SKM-1 (cell line): Measurements from ENCODE around the gene PDXDC1.
A peak's percentile ranks its signal among the peaks of the same experiment; 100 is the strongest.
"Not testable (repeated sequence)": the region's sequence is repeated elsewhere in the genome, so short reads cannot be mapped to it uniquely, and the experiment has no call there.

ENCODE experiments used
- DNase-seq: peaks from one replicate; lab custom pipeline; 2025; ENCODE audit not compliant: unreplicated experiment; lab: John Stamatoyannopoulos, UW

The PDXDC1 gene

DNA sequence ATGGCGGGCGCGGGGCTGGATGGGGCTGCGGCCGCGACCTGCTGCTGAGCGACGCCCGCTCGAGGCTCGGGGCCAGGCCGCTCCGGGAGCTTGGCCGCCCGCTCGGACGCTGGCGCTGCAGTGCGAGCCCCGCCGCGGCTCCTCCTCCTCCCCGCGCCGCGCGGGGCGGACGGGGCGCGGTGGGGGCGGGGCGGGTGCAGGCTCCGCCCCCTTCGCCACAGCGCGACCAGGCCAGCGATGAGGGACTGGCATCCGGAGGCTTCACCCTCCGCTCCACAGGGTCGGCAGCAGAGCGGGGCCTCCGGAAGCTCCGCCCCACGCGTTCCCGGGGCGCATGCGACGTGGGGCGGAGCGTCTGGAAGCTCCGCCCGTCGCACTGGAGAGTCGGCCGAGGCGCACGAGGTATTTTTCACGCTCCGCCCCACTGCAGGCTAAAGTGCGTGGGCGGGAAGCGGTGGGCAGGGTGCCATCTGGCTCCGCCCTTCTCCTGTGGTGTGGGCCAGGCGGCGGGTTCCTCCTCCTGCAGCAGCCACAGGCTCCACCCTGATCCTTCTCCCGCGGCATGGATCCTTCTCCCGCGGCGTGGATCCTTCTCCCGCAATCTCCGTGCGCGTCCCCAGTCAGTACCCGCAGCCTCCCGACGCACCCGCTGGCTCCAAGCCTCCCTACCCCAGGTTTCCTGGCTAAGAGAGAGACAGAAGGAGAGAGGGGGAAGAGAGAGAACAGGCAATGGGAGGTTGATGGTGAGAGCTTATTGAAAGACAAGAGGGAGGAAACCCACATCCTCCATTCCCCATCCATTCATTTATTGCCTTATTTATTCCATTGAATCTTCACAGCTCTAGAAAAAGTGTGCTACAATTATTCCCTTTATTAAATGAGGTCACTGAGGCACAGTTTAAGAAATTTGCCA, 180.1 kb downstream of the PDXDC1 start:
- peak; percentile 61 for DNase-seq

DNA sequence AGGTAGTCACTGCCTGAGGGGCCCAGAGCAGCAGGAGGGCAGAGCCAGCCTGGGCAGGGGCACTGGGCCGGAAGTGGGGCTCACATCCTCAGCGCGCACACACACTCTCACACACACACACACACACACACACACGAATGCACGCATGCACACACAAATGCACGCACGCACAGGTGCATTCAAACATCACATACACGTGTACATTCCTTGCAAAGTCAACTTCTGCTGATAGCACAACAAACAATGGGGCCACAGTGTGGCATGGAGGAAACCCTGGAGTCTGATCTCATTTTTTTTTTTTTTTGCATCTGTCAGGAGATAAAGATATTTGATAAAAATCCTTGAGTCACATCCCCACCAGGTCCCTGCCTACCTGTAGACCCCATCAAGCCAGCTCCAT, 182.8 kb downstream of the PDXDC1 start:
- not testable (repeated sequence) for DNase-seq

DNA sequence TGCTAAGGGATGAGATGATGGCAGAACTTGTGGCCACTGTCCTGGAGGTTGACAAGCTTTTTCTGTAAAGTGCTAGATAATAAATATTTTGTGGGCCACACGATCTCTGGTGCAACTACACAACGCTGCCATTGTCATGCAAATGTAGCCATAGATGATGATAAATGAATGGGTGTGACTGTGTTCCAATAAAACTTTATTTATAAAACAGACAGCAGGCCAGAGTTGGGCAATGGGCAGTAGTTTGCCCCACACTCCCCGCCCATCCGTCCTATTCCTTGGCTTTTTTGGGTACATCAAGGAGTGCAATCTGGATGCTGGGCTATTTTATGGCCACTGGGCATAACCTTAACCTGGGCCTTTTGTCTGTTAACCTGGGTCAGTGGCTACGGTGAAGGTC, 184.8 kb downstream of the PDXDC1 start:
- not testable (repeated sequence) for DNase-seq

DNA sequence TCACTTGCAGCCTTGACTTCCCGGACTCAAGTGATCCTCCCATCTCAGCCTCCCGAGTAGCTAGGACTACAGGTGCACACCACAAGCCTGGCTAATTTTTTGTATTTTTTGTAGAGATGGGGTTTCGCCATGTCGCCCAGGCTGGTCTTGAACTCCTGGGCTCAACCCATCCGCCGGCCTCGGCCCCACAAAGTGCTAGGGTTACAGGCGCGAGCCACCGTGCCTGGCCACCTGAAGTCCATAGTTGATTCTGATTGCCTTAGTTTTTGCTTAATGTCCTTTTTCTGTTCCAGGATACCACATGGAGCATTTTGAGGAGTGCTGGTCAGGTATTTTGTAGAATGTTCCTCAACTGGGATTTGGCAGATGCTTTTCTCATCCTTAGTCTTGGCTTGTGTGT, 185.7 kb downstream of the PDXDC1 start:
- DNase-seq, result not testable (repeated sequence)

DNA sequence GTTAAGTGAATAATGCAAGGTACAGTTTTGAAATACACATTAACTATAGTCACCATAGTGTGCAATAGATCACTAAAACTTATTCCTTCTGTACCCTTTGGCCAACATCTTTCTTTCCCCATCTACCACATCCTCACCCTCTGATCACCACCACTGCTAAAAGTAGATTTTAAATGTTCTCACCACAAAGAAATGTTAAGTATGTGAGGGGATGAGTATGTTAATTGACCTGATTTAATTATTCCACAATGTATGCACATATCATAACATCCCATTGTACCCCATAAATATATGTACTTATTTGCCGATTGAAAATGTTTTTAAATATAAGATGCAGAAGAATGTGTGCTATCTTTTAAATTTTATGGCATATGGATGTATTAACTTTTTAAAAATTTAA, 188.2 kb downstream of the PDXDC1 start:
- not testable (repeated sequence) for DNase-seq

DNA sequence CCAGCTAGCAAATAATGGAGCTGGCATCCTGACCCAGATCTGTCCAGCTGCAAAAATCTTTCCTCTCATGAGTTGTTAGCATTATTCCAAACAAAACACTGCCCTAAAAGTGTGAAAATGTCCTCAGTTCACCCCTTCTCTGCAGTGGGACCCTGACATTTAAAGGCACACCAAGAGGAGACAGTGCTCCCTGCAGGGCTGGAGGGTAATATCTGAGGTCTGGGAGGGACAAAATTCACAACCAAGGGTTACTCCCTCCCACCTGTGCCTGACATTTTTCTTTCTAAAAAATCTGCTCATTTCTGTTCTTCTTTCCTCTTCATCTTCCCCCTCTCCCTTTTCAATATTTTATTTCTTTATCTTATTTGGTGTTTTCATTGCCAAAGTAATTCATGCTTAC, 191.4 kb downstream of the PDXDC1 start:
- not testable (repeated sequence) for DNase-seq

DNA sequence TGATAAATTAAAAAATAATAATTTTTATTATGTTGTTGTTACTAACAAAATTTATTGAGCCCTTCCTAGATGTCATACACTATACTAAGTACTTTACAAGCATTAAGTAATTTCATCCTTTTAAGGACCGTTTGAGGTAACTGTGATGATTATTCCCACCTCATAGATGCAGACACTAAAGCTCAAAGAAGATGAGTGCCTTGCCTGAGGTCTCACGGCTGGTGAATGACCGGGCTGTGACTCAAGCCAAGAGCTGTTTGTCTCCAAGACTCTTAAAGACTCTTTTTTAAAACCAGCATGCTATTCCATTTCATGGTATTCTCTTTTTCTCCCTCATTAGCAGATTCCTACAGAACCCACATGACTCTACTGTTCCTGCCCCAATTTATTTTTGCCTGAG, 193.5 kb downstream of the PDXDC1 start:
- DNase-seq, result not testable (repeated sequence)

DNA sequence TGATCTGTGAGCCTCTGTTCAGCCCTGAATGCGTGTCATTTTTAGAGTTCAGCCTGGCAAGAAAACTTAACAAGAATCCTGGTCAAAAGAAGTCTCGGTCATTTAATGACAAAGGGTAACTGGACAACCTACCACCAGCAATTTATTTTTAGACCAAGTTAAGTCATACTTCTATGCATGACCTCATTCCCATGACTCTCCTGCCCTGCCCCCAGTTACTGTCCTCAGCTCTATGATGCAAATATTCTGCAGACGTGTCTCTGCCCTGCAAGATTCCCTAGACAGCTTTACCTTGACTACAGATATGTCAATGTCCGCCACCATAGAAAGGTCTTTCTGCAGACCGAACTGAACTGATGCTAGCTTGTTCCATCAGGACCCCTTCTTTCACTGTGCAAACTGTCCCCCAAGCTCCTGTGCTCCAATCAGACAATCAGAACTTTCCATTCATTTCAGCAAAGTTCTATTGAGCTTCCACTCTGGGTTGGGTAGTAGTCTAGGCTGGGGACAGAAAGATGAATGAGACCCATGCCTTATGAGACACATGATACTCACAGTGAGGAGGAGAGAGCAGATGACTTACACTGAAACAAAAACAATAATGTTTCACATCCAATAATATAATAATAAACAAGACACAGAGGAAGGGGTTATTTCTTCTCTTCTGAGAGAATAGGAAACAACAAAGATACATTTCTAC, 194.3 kb downstream of the PDXDC1 start:
- DNase-seq, result not testable (repeated sequence)

DNA sequence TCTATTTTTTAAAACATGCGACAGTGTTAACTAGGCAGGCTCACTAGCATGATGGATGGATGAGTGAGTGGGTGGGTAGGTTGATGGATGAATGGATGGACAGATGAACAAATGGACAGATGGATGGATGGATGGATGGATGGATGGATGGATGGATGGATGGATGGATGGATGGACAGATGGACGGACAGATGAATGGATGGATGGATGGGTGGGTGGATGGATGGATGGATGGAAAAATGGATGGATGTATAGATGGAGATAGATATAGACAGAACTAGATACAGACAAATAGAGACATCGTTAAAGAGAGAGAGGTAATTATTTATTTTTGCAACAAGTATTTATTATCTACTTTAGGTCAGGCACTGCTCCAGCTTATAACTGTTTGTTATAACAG, 205.1 kb downstream of the PDXDC1 start:
- DNase-seq, result not testable (repeated sequence)

DNA sequence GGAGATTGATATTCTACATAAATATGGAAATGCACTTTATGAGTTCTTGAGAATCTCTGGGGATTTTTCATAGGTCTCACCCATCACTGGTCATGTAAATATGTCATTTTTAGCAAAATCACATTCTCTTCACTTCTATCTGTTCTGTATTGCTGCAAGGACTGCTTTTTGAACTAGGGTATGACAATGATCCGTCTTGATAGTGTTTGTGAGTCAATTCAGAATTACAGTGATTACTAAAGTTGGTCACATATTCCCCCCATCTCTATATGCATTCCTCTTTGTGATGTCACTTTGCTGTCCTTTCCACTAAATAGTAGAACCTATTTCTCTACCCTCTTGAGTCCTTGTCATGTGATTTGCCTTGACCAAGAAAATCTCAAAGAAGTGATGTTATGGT, 206.1 kb downstream of the PDXDC1 start:
- DNase-seq, result not testable (repeated sequence)

DNA sequence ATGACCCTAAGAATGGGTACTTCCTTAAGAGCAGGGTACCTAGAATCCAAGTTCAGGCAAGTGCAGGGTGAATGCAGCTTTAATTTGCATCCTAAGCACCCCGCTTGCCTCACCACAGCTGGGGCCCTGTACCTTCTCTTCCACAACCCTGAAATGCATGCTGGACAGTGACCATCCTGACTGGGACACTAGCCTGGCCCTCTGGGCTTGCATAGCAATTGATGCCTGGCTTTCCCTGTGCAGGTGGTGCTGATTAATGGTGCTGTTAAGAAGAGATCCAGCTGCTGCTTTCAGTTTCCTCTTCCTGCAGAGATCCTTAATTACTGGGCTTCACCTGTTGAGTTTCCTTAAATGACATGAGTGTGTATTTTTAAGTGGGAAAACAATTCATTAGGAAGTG, 209.2 kb downstream of the PDXDC1 start:
- not testable (repeated sequence) for DNase-seq
